GM12875 (cell line): ENCODE data around the gene TSPAN32.
"Not testable (repeated sequence)": the region's sequence is repeated elsewhere in the genome, so short reads cannot be mapped to it uniquely, and the experiment has no call there.

Experiments
- H3K4me3 ChIP-seq: one replicate; pipeline ENCODE4 v1.5.1; 2011; ENCODE audit warnings: low read depth, low read length, control low read depth
- CTCF ChIP-seq: IDR thresholded peaks from 2 replicates; pipeline ENCODE4 v1.5.1; 2011; ENCODE audit warnings: low read depth, mild to moderate bottlenecking, control low read depth, inconsistent platforms, low read length, moderate library complexity, borderline replicate concordance; ENCODE audit not compliant: insufficient read depth

Gene TSPAN32

DNA sequence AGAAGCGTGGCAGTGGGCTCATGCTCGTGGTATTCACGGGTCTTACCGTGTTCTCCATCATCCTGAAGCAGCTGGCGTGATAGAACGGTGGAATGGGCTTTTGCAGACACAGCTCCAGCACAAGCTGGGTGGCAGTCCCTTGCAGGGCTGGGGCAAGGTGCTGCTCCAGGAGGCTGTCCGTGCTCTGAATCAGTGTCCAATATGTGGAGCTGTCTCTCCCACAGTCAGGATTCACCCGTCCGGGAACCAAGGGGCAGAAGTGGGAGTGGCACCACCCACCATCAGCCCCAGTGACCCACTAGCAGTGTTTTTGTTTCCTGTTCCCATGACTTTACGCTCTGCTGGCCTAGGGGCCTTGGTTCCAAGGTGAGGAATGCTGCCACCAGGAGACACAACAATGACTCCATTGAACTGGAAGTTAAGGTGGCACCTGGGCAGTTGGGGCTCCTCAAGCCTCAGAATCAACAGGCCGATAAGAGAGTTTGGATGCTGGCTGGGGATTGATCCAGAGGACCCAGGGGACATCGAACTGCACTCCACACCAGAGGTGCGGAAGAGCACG lies 58.3 kb downstream of the TSPAN32 start:
- no peak for TF ChIP-seq CTCF
- no peak overlapping the region for H3K4me3 ChIP-seq

DNA sequence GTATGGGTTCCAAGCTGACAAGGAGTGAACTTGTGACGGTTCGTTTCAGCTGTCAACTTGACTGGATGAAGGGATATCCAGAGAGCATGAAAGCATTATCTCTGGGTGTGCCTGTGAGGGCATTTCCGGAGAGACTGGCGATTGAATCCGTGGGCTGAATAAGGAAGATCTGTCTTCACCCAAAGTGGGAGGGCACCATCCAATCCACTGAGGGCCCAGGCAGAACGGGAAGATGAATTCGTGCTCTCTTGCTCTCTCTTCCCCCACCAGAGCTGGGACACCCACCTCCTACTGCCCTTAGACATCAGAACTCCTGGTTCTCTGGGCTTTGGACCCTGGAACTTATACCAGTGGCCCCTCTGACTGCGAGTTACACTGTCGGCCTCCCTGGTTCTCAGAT lies 59.8 kb downstream of the TSPAN32 start:
- no peak for TF ChIP-seq CTCF
- H3K4me3 ChIP-seq, result no peak overlapping the region

GRCh38 chr11:2362414-2362813 lies 60.6 kb downstream of the TSPAN32 start:
- no peak overlapping the region for H3K4me3 ChIP-seq
- TF ChIP-seq CTCF, result no peak

- no peak overlapping the region for H3K4me3 ChIP-seq
- TF ChIP-seq CTCF, result no peak
Measured at GRCh38 chr11:2363130-2363529, 61.3 kb downstream of the TSPAN32 start.

- TF ChIP-seq CTCF, result no peak
- no peak overlapping the region for H3K4me3 ChIP-seq
Measured at GRCh38 chr11:2363577-2364370, 62.0 kb downstream of the TSPAN32 start.

DNA sequence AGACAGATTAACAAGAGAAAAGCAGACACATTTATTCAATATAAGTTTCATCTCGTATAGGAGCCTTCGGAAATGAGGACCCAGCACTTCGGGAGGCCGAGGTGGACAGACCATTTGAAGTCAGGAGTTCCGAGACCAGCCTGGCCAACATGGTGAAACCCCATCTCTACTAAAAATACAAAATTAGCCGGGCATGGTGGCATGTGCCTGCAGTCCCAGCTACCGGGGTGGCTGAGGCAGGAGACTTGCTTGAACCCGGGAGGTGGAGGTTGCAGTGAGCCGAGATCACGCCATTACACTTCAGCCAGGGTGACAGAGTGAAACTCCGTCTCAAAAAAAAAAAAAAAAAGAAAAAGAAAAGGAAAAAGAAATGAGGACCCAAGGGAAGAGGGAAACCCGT lies 62.6 kb downstream of the TSPAN32 start:
- not testable (repeated sequence) for H3K4me3 ChIP-seq

DNA sequence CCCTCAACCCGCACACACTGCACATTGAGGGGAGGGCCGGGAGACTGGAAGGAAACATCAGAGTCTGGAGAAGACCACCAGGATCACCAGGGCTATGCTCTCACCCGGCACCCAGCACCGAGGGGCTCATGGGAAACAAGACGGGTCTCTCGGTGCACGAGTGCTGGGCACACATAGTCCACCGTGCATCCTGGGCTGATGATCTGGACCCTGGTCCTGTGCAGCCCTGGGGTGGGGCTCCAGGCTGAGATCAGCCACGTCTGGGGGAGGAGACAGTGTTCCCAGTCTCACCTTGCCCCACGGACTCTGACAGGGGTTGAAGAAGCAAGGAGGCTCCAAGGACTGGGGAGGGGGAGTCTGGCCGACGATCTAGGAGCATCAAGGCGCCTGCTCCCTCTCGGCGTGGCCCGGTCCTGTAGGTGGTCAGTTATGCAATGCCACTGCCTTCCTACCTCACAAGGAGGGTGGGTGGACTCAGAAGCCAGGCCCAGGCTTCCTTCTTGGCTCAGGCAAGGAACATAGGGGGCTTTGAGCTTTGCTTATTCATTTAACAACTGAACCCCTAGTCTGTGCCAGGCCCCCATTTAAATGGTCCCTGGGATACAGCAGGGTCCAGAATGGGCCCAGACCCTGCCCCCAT lies 63.9 kb downstream of the TSPAN32 start:
- no peak overlapping the region for H3K4me3 ChIP-seq
- TF ChIP-seq CTCF, result no peak
